ENCODE measurements around the gene GSE1. TPM values are rescaled to one million over a fixed set of nuclear protein-coding genes. Genes with fewer than 3 reads are reported as not detected.

GSE1 gene
- total and polyA plus RNA-seq, 2 of the 13 experiments (the other 11 are each of a cell fraction or from before 2014, with no cell fraction given), result 16.1 to 31.2 TPM

- peak; percentile 84 for TF ChIP-seq HNF1B (CRISPR knock-in tag; IDR thresholded peaks at IDR 0.05)
- TF ChIP-seq POLR2G (IDR thresholded peaks at IDR 0.05; ENCODE audit: low read depth, low read length), result no peak
- peak; percentile 18; the same call in 1 of the 2 replicates for TF ChIP-seq CBFB (CRISPR knock-in tag; IDR thresholded peaks at IDR 0.05)
- no peak for TF ChIP-seq FOXA1 (IDR thresholded peaks at IDR 0.05)
- no peak for TF ChIP-seq FOXA1 (CRISPR knock-in tag; IDR thresholded peaks at IDR 0.05)
- peak; percentile 22; the same call in 1 of the 2 replicates for TF ChIP-seq SATB2 (CRISPR knock-in tag; IDR thresholded peaks at IDR 0.05)
- TF ChIP-seq ZBTB46 (CRISPR knock-in tag; IDR thresholded peaks at IDR 0.05; ENCODE audit: borderline replicate concordance), result peak; percentile 89
- TF ChIP-seq ZNF256 (CRISPR knock-in tag; conservative IDR thresholded peaks at IDR 0.05), result peak; percentile 80; the same call in 1 of the 2 replicates
- no peak; the same call in 1 of the 2 replicates for TF ChIP-seq ZSCAN21 (CRISPR knock-in tag; IDR thresholded peaks at IDR 0.05; ENCODE audit: borderline replicate concordance)
- TF ChIP-seq ATF2 (CRISPR knock-in tag; IDR thresholded peaks at IDR 0.05), result peak; percentile 13; the same call in 1 of the 2 replicates
- TF ChIP-seq MED1 (CRISPR knock-in tag; IDR thresholded peaks at IDR 0.05), result peak; percentile 70; the same call in 1 of the 2 replicates
- TF ChIP-seq BHLHE40 (IDR thresholded peaks at IDR 0.05; ENCODE audit: low read length), result peak; percentile 42; the same call in 1 of the 2 replicates
- TF ChIP-seq HIVEP1 (CRISPR knock-in tag; IDR thresholded peaks at IDR 0.05), result peak; percentile 83
- peak; percentile 48; the same call in 1 of the 2 replicates for TF ChIP-seq PITX1 (CRISPR knock-in tag; IDR thresholded peaks at IDR 0.05)
- no peak for TF ChIP-seq ZNF333 (CRISPR knock-in tag; IDR thresholded peaks at IDR 0.05; ENCODE audit: borderline replicate concordance)
- peak; percentile 68; the same call in 1 of the 2 replicates for TF ChIP-seq FOXC1 (CRISPR knock-in tag; IDR thresholded peaks at IDR 0.05; ENCODE audit: borderline replicate concordance)
- TF ChIP-seq ZBTB26 (CRISPR knock-in tag; IDR thresholded peaks at IDR 0.05; ENCODE audit: borderline replicate concordance), result no peak
- TF ChIP-seq BCL3 (CRISPR knock-in tag; IDR thresholded peaks at IDR 0.05), result no peak
- no peak for TF ChIP-seq TRIM22 (IDR thresholded peaks at IDR 0.05)
- peak; percentile 87; the same call in 1 of the 2 replicates for TF ChIP-seq ZNF343 (CRISPR knock-in tag; IDR thresholded peaks at IDR 0.05)
These were observed 2.5 kb upstream of the GSE1 start (continued) for GRCh38 chr16:85610446-85611193.
